Measurements from ENCODE around the gene PSMB3. TPM values are rescaled to one million over a fixed set of nuclear protein-coding genes. Genes with fewer than 3 reads are reported as not detected.

PSMB3 gene
- total and polyA plus RNA-seq, 2 donors (not counting 1 experiment from before 2014, with no cell fraction given) = 210 to 299 TPM

- H4K20me1 ChIP-seq (ENCODE audit: control insufficient read depth, extremely low read depth, insufficient read depth, low read length) = no peaks in the 10 kb centered on the region
- H3K27ac ChIP-seq (ENCODE audit: insufficient read depth, low read length) = no peak overlapping the region
- H3K27me3 ChIP-seq (ENCODE audit: control insufficient read depth, insufficient read depth, low read length) = no peaks in the 10 kb centered on the region
- H3K36me3 ChIP-seq (ENCODE audit: control insufficient read depth, insufficient read depth, low read length) = peaks cover 5% of the 10 kb centered on the region
- H3K4me1 ChIP-seq (ENCODE audit: control insufficient read depth, extremely low read depth, insufficient read depth, low read length) = peaks cover 5% of the 10 kb centered on the region
- H3K79me2 ChIP-seq (ENCODE audit: control insufficient read depth, insufficient read depth, low read length) = peaks cover 38% of the 10 kb centered on the region
- no peak for DNase-seq (ENCODE audit: low read depth in 2 of 2)
- TF ChIP-seq EZH2 (IDR thresholded peaks at IDR 0.05; ENCODE audit: low read length, missing control alignments) (no peak), CTCF (conservative IDR thresholded peaks at IDR 0.05 in 1 of 2, IDR thresholded peaks at IDR 0.05 in 1 of 2; ENCODE audit: low read depth in 1 of 2, low read length in 2 of 2) (no peak)
- H3K9me3 ChIP-seq (ENCODE audit: control insufficient read depth, insufficient read depth, low read depth, low read length) = no peaks in the 10 kb centered on the region
- H3K9ac ChIP-seq (ENCODE audit: insufficient read depth, low read length) = no peak overlapping the region
- peak overlapping the region; percentile 79 for H3K4me2 ChIP-seq (ENCODE audit: extremely low read depth, insufficient read depth, low read length)
- no peak overlapping the region for H2AFZ ChIP-seq (ENCODE audit: low read length)
- H3K4me3 ChIP-seq (replicated peaks in 1 of 4; ENCODE audit: control extremely low read depth in 1 of 4, insufficient read depth in 1 of 4, low read depth in 3 of 4, low read length in 4 of 4) = peak overlapping the region; percentile 20 to 81 (median 46)
Measured at GRCh38 chr17:38751144-38751807, 1.3 kb upstream of the PSMB3 start.

GRCh38 chr17:38751808-38752307 lies 683 bp upstream of the PSMB3 start:
- peak overlapping the region; percentile 78 for H3K4me2 ChIP-seq (ENCODE audit: extremely low read depth, insufficient read depth, low read length)
- H3K4me1 ChIP-seq (ENCODE audit: control insufficient read depth, extremely low read depth, insufficient read depth, low read length) = peaks cover 2% of the 10 kb centered on the region
- peak overlapping the region; percentile 11 for H3K9ac ChIP-seq (ENCODE audit: insufficient read depth, low read length)
- H3K4me3 ChIP-seq (replicated peaks in 1 of 4; ENCODE audit: control extremely low read depth in 1 of 4, insufficient read depth in 1 of 4, low read depth in 3 of 4, low read length in 4 of 4) = peak overlapping the region; percentile 71 to 85 (median 78)
- H3K27ac ChIP-seq (ENCODE audit: insufficient read depth, low read length) = peak overlapping the region; percentile 80
- DNase-seq (ENCODE audit: low read depth in 2 of 2) = peak; percentile 79 to 89
- TF ChIP-seq CTCF (conservative IDR thresholded peaks at IDR 0.05 in 1 of 2, IDR thresholded peaks at IDR 0.05 in 1 of 2; ENCODE audit: low read depth in 1 of 2, low read length in 2 of 2) (no peak), EZH2 (IDR thresholded peaks at IDR 0.05; ENCODE audit: low read length, missing control alignments) (no peak)
- peak overlapping the region; percentile 71 for H2AFZ ChIP-seq (ENCODE audit: low read length)
- H3K9me3 ChIP-seq (ENCODE audit: control insufficient read depth, insufficient read depth, low read depth, low read length) = no peaks in the 10 kb centered on the region
- no peaks in the 10 kb centered on the region for H4K20me1 ChIP-seq (ENCODE audit: control insufficient read depth, extremely low read depth, insufficient read depth, low read length)
- H3K79me2 ChIP-seq (ENCODE audit: control insufficient read depth, insufficient read depth, low read length) = peaks cover 32% of the 10 kb centered on the region
- peaks cover 5% of the 10 kb centered on the region for H3K36me3 ChIP-seq (ENCODE audit: control insufficient read depth, insufficient read depth, low read length)
- H3K27me3 ChIP-seq (ENCODE audit: control insufficient read depth, insufficient read depth, low read length) = no peaks in the 10 kb centered on the region

GRCh38 chr17:38753071-38753506 lies 548 bp downstream of the PSMB3 start:
- Histone ChIP-seq H3K27ac (ENCODE audit: insufficient read depth, low read length) (peak overlapping the region; percentile 80), H4K20me1 (ENCODE audit: control insufficient read depth, extremely low read depth, insufficient read depth, low read length) (no peaks in the 10 kb centered on the region), H3K9me3 (ENCODE audit: control insufficient read depth, insufficient read depth, low read depth, low read length) (no peaks in the 10 kb centered on the region), H3K4me2 (ENCODE audit: extremely low read depth, insufficient read depth, low read length) (peak overlapping the region; percentile 86), H3K79me2 (ENCODE audit: control insufficient read depth, insufficient read depth, low read length) (peaks cover 22% of the 10 kb centered on the region), H3K27me3 (ENCODE audit: control insufficient read depth, insufficient read depth, low read length) (no peaks in the 10 kb centered on the region), H2AFZ (ENCODE audit: low read length) (peak overlapping the region; percentile 21), H3K4me1 (ENCODE audit: control insufficient read depth, extremely low read depth, insufficient read depth, low read length) (peaks cover 2% of the 10 kb centered on the region), H3K4me3 (replicated peaks in 1 of 4; ENCODE audit: control extremely low read depth in 1 of 4, insufficient read depth in 1 of 4, low read depth in 3 of 4, low read length in 4 of 4) (peak overlapping the region; percentile 71 to 85 (median 78)), H3K36me3 (ENCODE audit: control insufficient read depth, insufficient read depth, low read length) (peaks cover 5% of the 10 kb centered on the region), H3K9ac (ENCODE audit: insufficient read depth, low read length) (peak overlapping the region; percentile 77)
- no peak for DNase-seq (ENCODE audit: low read depth in 2 of 2)
- TF ChIP-seq CTCF (conservative IDR thresholded peaks at IDR 0.05 in 1 of 2, IDR thresholded peaks at IDR 0.05 in 1 of 2; ENCODE audit: low read depth in 1 of 2, low read length in 2 of 2) (no peak), EZH2 (IDR thresholded peaks at IDR 0.05; ENCODE audit: low read length, missing control alignments) (no peak)

All from fibroblast of lung (primary cell).